Natural killer cell (primary cell): Measurements from ENCODE around the gene FBXL15. TPM values are rescaled to one million over a fixed set of nuclear protein-coding genes. Genes with fewer than 3 reads are reported as not detected.

ENCODE experiments used
- ATAC-seq, 3 donors: fragments of 150-1000 bp in 2 of 3; fragments of 200-7000 bp in 1 of 3; cut with Tn5 transposase; 1 replicate in 1 of 3; 2 replicates in 2 of 3; pipeline ENCODE4 v1.10.0; 2021; ENCODE audit warnings: mild to moderate bottlenecking in 2 of 3, moderate library complexity in 2 of 3
- DNase-seq, 2 donors: peaks; one replicate each; pipeline versions ENCODE4 v3.0.0 to v3.0.0-alpha.2; 2013 to 2021; ENCODE audit warnings: mixed read lengths in 1 of 2
- H3K27ac ChIP-seq: one replicate; pipeline ENCODE4 v1.5.1; 2013; ENCODE audit warnings: mild to moderate bottlenecking, low read length
- H3K27me3 ChIP-seq: one replicate; pipeline ENCODE4 v1.6.1; 2013; ENCODE audit warnings: low read length; ENCODE audit not compliant: control insufficient read depth, insufficient read depth
- H3K36me3 ChIP-seq: one replicate; pipeline ENCODE4 v1.6.1; 2013; ENCODE audit warnings: low read length; ENCODE audit not compliant: control insufficient read depth, insufficient read depth
- H3K4me1 ChIP-seq: one replicate; pipeline ENCODE4 v1.6.1; 2013; ENCODE audit warnings: low read length; ENCODE audit not compliant: control insufficient read depth, insufficient read depth
- H3K4me3 ChIP-seq: one replicate; pipeline ENCODE4 v1.5.1; 2013; ENCODE audit warnings: low read length
- H3K9me3 ChIP-seq: one replicate; pipeline ENCODE4 v1.6.1; 2013; ENCODE audit warnings: low read length; ENCODE audit not compliant: control insufficient read depth, insufficient read depth
- H3K27ac Mint-ChIP-seq, 2 donors: one replicate each; pipeline ENCODE4 v1.8.0; 2022; ENCODE audit warnings: mild to moderate bottlenecking in 2 of 2, mixed read lengths in 2 of 2, moderate library complexity in 1 of 2
- H3K27me3 Mint-ChIP-seq, 2 donors: one replicate each; pipeline ENCODE4 v1.8.0; 2022; ENCODE audit warnings: low read depth in 2 of 2, mixed read lengths in 2 of 2
- H3K36me3 Mint-ChIP-seq: one replicate; pipeline ENCODE4 v1.8.0; 2022; ENCODE audit warnings: mixed read lengths
- H3K4me1 Mint-ChIP-seq, 2 donors: one replicate each; pipeline ENCODE4 v1.8.0; 2022; ENCODE audit warnings: mixed read lengths in 2 of 2
- H3K4me3 Mint-ChIP-seq: one replicate; pipeline ENCODE4 v1.8.0; 2022; ENCODE audit warnings: mild to moderate bottlenecking, moderate library complexity, mixed read lengths
- H3K9me3 Mint-ChIP-seq, 2 donors: one replicate each; pipeline ENCODE4 v1.8.0; 2022; ENCODE audit warnings: mixed read lengths in 2 of 2
- CTCF ChIP-seq: fragments of 200-600 bp; IDR thresholded peaks from one replicate; pipeline ENCODE4 v1.8.0; 2022; ENCODE audit warnings: antibody characterized with exemption
- WGBS: methylation state at CpG from one replicate; pipeline ENCODE4 v1.1.7; 2013; ENCODE audit warnings: missing lambda C conversion rate; ENCODE audit not compliant: insufficient coverage; 5-methylcytosine and 5-hydroxymethylcytosine counted together
- intact Hi-C: fragments of 100-400 bp; cut with micrococcal nuclease; formaldehyde crosslinking; loops from one replicate; pipeline ENCODE4 v1.14.2; 2022
- total RNA-seq, 4 donors: library from RNA; stranded (reverse); fragments of 120-200 nt in 1 of 4; gene quantifications; one replicate each; pipeline versions ENCODE4 v1.2.3 to v1.2.4, GENCODE V29; 2013 to 2022

The FBXL15 gene
- total RNA-seq, 3 donors from 2014 or later (not counting 1 experiment from before 2014, with no cell fraction given) = 15.2 to 17.4 (median 15.5) TPM

GRCh38 chr10:102455893-102456471, 35.3 kb downstream of the FBXL15 start:
- no peak for TF ChIP-seq CTCF
- Mint-ChIP-seq H3K9me3 (no peaks in the 10 kb centered on the region), H3K4me1 (peaks cover 18 to 19% of the 10 kb centered on the region in 2 donors), H3K36me3 (no peaks in the 10 kb centered on the region), H3K27me3 (no peaks in the 10 kb centered on the region), H3K4me3 (no peak overlapping the region), H3K27ac (no peak overlapping the region)
- no peaks in the 10 kb centered on the region for H3K27me3 ChIP-seq
- ATAC-seq (no peak), DNase-seq (no peak)
- H3K4me1 ChIP-seq = peaks cover 26% of the 10 kb centered on the region
- no peaks in the 10 kb centered on the region for H3K9me3 ChIP-seq
- no peak overlapping the region for H3K27ac ChIP-seq
- 97% methylated on average over 6 of the region's 7 CpGs for WGBS
- H3K4me3 ChIP-seq = no peak overlapping the region
- intact Hi-C loops = no loop called here
- peaks cover 14% of the 10 kb centered on the region for H3K36me3 ChIP-seq

GRCh38 chr10:102457591-102458150, 37.0 kb downstream of the FBXL15 start:
- no peak overlapping the region for H3K4me3 Mint-ChIP-seq
- H3K36me3 Mint-ChIP-seq = no peaks in the 10 kb centered on the region
- Histone ChIP-seq H3K4me1 (peaks cover 19% of the 10 kb centered on the region), H3K4me3 (no peak overlapping the region), H3K27ac (no peak overlapping the region), H3K36me3 (peaks cover 11% of the 10 kb centered on the region), H3K9me3 (no peaks in the 10 kb centered on the region), H3K27me3 (no peaks in the 10 kb centered on the region)
- DNase-seq (no peak), ATAC-seq (no peak)
- no peaks in the 10 kb centered on the region for H3K27me3 Mint-ChIP-seq
- no peak overlapping the region for H3K27ac Mint-ChIP-seq
- 90% methylated on average over 9 of the region's 9 CpGs for WGBS
- peaks cover 23 to 28% of the 10 kb centered on the region in 2 donors for H3K4me1 Mint-ChIP-seq
- TF ChIP-seq CTCF = no peak
- H3K9me3 Mint-ChIP-seq = no peaks in the 10 kb centered on the region
- intact Hi-C loops = no loop called here

GRCh38 chr10:102458656-102459055, 38.0 kb downstream of the FBXL15 start:
- Histone ChIP-seq H3K9me3 (no peaks in the 10 kb centered on the region), H3K4me3 (no peak overlapping the region), H3K27me3 (no peaks in the 10 kb centered on the region), H3K36me3 (peaks cover 11% of the 10 kb centered on the region), H3K4me1 (peaks cover 15% of the 10 kb centered on the region), H3K27ac (no peak overlapping the region)
- no peak for ATAC-seq
- no peaks in the 10 kb centered on the region for H3K36me3 Mint-ChIP-seq
- no peak for TF ChIP-seq CTCF
- H3K9me3 Mint-ChIP-seq = no peaks in the 10 kb centered on the region
- DNase-seq = no peak
- H3K27ac Mint-ChIP-seq = no peak overlapping the region
- intact Hi-C loops = no loop called here
- WGBS = 91% methylated on average over 4 of the region's 4 CpGs
- H3K4me3 Mint-ChIP-seq = no peak overlapping the region
- peaks cover 0 to 2% of the 10 kb centered on the region in 2 donors for H3K27me3 Mint-ChIP-seq
- peaks cover 22 to 26% of the 10 kb centered on the region in 2 donors for H3K4me1 Mint-ChIP-seq

GRCh38 chr10:102460836-102461186, 40.2 kb downstream of the FBXL15 start:
- peak overlapping the region; percentile 25 for H3K27ac ChIP-seq
- H3K9me3 ChIP-seq = no peaks in the 10 kb centered on the region
- Mint-ChIP-seq H3K27me3 (peaks cover 0 to 2% of the 10 kb centered on the region in 2 donors), H3K27ac (peak overlapping the region; percentile 80 to 96), H3K4me1 (peaks cover 22 to 26% of the 10 kb centered on the region in 2 donors), H3K9me3 (no peaks in the 10 kb centered on the region), H3K4me3 (peak overlapping the region; percentile 98), H3K36me3 (no peaks in the 10 kb centered on the region)
- ATAC-seq = peak; percentile 3 to 21 (median 14)
- intact Hi-C loops = loop anchor here (1.0 to 5.0 kb wide), 4 partner anchors 11 to 44 kb away; partner anchors contain the start of genes ACTR1A, CUEDC2, PSD and SUFU
- no peak for DNase-seq
- H3K4me1 ChIP-seq = peaks cover 15% of the 10 kb centered on the region
- H3K27me3 ChIP-seq = no peaks in the 10 kb centered on the region
- WGBS = 23% methylated on average over 8 of the region's 8 CpGs
- peak overlapping the region; percentile 77 for H3K4me3 ChIP-seq
- peaks cover 4% of the 10 kb centered on the region for H3K36me3 ChIP-seq
- TF ChIP-seq CTCF = no peak
